HEK293T (cell line): ENCODE data around the gene MRPL34.

Experiments
- ARNT ChIP-seq: fragments of 450-650 bp; IDR thresholded peaks from 2 replicates; pipeline ENCODE4 v1.6.1; 2017; ENCODE audit warnings: mild to moderate bottlenecking
- CTBP1 ChIP-seq: fragments of 450-650 bp; IDR thresholded peaks from 2 replicates; pipeline ENCODE4 v1.6.1; 2016; ENCODE audit warnings: borderline replicate concordance
- FOXK2 ChIP-seq: fragments of 450-650 bp; IDR thresholded peaks from 2 replicates; pipeline ENCODE4 v1.6.1; 2016; ENCODE audit warnings: mild to moderate bottlenecking
- NFRKB ChIP-seq: fragments of 450-650 bp; IDR thresholded peaks from 2 replicates; pipeline ENCODE4 v1.6.1; 2016; ENCODE audit warnings: mild to moderate bottlenecking, moderate library complexity
- SP1 ChIP-seq: fragments of 450-650 bp; IDR thresholded peaks from 2 replicates; pipeline ENCODE4 v1.6.1; 2017
- TARDBP ChIP-seq: fragments of 450-650 bp; IDR thresholded peaks from 2 replicates; pipeline ENCODE4 v1.6.1; 2016
- ZNF384 ChIP-seq: fragments of 450-650 bp; IDR thresholded peaks from 2 replicates; pipeline ENCODE4 v1.6.1; 2016

- TF ChIP-seq SP1, result no peak
- TF ChIP-seq TARDBP, result no peak
- TF ChIP-seq FOXK2, result no peak
- no peak for TF ChIP-seq CTBP1
- TF ChIP-seq NFRKB, result no peak
- TF ChIP-seq ARNT, result no peak
- TF ChIP-seq ZNF384, result no peak
Observed at GRCh38 chr19:17296273-17296672, 9.4 kb upstream of the MRPL34 start.
